ENCODE data around the gene GJC1. TPM values are rescaled to one million over a fixed set of nuclear protein-coding genes. Genes with fewer than 3 reads are reported as not detected.
A peak's percentile ranks its signal among the peaks of the same experiment; 100 is the strongest.

GJC1 gene
- total RNA-seq: 75.2 and 76.5 TPM in 2 replicates
- long read RNA-seq, full-length matches to known transcripts: 9 of 31 reads
- long read RNA-seq, partial matches to known transcripts: 0 of 31 reads
- long read RNA-seq, other reads (novel, unspliced or antisense): 22 of 31 reads

GRCh38 chr17:44829523-44830358 is at the start of gene GJC1:
TSS of gene GJC1 (minus strand) at chr17:44830287. CDS start at chr17:44805817, 24,470 bp downstream.
- no peaks in the 10 kb centered on the region for H3K9me3 Mint-ChIP-seq (ENCODE audit: low read depth)
- no peak for TF ChIP-seq CTCF (IDR thresholded peaks at IDR 0.05; ENCODE audit: unreplicated experiment)
- peak within 1 kb of the TSS; percentile 96 for H3K27ac Mint-ChIP-seq
- peak within 1 kb of the TSS; percentile 94 for H3K4me3 Mint-ChIP-seq (ENCODE audit: low read depth)
- peak; percentile 42 for DNase-seq (ENCODE audit: low spot score, unreplicated experiment)
- H3K27me3 Mint-ChIP-seq: peaks cover 6% of the 10 kb centered on the region
- H3K4me1 Mint-ChIP-seq (ENCODE audit: low read depth): peaks cover 15% of the 10 kb centered on the region
- H3K36me3 Mint-ChIP-seq (ENCODE audit: insufficient read depth): no peaks in the 10 kb centered on the region

GRCh38 chr17:44879376-44879775 is 49.3 kb upstream of the GJC1 start:
- Mint-ChIP-seq H3K27ac (no peak overlapping the region), H3K27me3 (no peaks in the 10 kb centered on the region), H3K36me3 (ENCODE audit: insufficient read depth) (peaks cover 23% of the 10 kb centered on the region), H3K4me1 (ENCODE audit: low read depth) (no peaks in the 10 kb centered on the region), H3K9me3 (ENCODE audit: low read depth) (no peaks in the 10 kb centered on the region), H3K4me3 (ENCODE audit: low read depth) (no peak overlapping the region)
- no peak for TF ChIP-seq CTCF (IDR thresholded peaks at IDR 0.05; ENCODE audit: unreplicated experiment)
- no peak for DNase-seq (ENCODE audit: low spot score, unreplicated experiment)

- Mint-ChIP-seq H3K9me3 (ENCODE audit: low read depth) (no peaks in the 10 kb centered on the region), H3K27ac (no peak overlapping the region), H3K36me3 (ENCODE audit: insufficient read depth) (peaks cover 25% of the 10 kb centered on the region), H3K4me3 (ENCODE audit: low read depth) (no peak overlapping the region), H3K27me3 (no peaks in the 10 kb centered on the region), H3K4me1 (ENCODE audit: low read depth) (no peaks in the 10 kb centered on the region)
- peak; percentile 62 for TF ChIP-seq CTCF (IDR thresholded peaks at IDR 0.05; ENCODE audit: unreplicated experiment)
- DNase-seq (ENCODE audit: low spot score, unreplicated experiment): no peak
Observed at GRCh38 chr17:44878627-44879221, 48.6 kb upstream of the GJC1 start.

- DNase-seq (ENCODE audit: low spot score, unreplicated experiment): no peak
- Mint-ChIP-seq H3K27ac (no peak overlapping the region), H3K4me1 (ENCODE audit: low read depth) (no peaks in the 10 kb centered on the region), H3K9me3 (ENCODE audit: low read depth) (no peaks in the 10 kb centered on the region), H3K27me3 (no peaks in the 10 kb centered on the region), H3K4me3 (ENCODE audit: low read depth) (no peak overlapping the region), H3K36me3 (ENCODE audit: insufficient read depth) (peaks cover 20% of the 10 kb centered on the region)
- TF ChIP-seq CTCF (IDR thresholded peaks at IDR 0.05; ENCODE audit: unreplicated experiment): no peak
Observed at GRCh38 chr17:44877121-44877520, 47.0 kb upstream of the GJC1 start.

- Mint-ChIP-seq H3K27ac (peak overlapping the region; percentile 57), H3K36me3 (ENCODE audit: insufficient read depth) (peaks cover 24% of the 10 kb centered on the region), H3K4me3 (ENCODE audit: low read depth) (no peak overlapping the region), H3K4me1 (ENCODE audit: low read depth) (no peaks in the 10 kb centered on the region), H3K9me3 (ENCODE audit: low read depth) (no peaks in the 10 kb centered on the region), H3K27me3 (no peaks in the 10 kb centered on the region)
- no peak for DNase-seq (ENCODE audit: low spot score, unreplicated experiment)
- TF ChIP-seq CTCF (IDR thresholded peaks at IDR 0.05; ENCODE audit: unreplicated experiment): no peak
Observed at GRCh38 chr17:44875761-44876160, 45.7 kb upstream of the GJC1 start.

All from progenitor cell of endocrine pancreas (in vitro differentiated cells).